Measurements from ENCODE around the gene LPGAT1.

LPGAT1 gene

DNA sequence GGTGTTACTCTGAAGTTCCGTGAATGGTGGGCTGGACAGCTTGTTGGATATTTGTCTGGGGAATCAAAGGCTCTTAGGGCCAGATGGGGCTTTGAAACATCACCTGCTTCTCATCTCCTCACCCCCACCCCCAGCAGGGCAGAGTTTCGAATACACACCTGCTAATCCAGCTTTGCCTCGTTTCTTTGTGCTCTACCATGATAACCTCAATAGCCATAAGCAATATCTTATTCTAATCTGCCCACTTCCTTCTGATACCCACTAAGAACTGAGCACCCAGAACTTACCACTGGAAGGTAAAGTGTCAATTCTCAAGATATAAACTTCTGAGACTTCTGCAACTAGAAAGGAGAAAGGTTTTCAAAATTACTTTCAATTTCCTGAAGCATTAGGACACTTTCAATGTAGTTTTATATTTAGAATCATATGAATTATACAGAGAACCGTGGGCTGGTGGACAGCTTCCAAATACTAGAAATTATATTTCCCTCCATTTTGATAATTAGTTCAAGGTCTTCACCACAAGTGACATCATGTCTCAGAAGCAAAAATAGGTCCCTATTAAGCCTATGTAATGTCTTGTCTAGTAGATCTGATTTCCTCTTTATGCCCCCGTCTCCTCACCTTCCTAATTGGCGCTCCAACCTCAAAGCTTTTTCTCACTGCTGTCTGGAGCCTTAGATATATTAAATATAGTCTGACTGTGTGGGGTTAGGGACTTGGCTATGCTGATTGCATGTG lies 90.7 kb downstream of the LPGAT1 start:
- TF ChIP-seq, protein P1, sequence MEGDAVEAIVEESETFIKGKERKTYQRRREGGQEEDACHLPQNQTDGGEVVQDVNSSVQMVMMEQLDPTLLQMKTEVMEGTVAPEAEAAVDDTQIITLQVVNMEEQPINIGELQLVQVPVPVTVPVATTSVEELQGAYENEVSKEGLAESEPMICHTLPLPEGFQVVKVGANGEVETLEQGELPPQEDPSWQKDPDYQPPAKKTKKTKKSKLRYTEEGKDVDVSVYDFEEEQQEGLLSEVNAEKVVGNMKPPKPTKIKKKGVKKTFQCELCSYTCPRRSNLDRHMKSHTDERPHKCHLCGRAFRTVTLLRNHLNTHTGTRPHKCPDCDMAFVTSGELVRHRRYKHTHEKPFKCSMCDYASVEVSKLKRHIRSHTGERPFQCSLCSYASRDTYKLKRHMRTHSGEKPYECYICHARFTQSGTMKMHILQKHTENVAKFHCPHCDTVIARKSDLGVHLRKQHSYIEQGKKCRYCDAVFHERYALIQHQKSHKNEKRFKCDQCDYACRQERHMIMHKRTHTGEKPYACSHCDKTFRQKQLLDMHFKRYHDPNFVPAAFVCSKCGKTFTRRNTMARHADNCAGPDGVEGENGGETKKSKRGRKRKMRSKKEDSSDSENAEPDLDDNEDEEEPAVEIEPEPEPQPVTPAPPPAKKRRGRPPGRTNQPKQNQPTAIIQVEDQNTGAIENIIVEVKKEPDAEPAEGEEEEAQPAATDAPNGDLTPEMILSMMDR (conservative IDR thresholded peaks at IDR 0.05), result no peak
- TF ChIP-seq ZFX (IDR thresholded peaks at IDR 0.05), result no peak
- H3K27ac ChIP-seq, result no peak overlapping the region

DNA sequence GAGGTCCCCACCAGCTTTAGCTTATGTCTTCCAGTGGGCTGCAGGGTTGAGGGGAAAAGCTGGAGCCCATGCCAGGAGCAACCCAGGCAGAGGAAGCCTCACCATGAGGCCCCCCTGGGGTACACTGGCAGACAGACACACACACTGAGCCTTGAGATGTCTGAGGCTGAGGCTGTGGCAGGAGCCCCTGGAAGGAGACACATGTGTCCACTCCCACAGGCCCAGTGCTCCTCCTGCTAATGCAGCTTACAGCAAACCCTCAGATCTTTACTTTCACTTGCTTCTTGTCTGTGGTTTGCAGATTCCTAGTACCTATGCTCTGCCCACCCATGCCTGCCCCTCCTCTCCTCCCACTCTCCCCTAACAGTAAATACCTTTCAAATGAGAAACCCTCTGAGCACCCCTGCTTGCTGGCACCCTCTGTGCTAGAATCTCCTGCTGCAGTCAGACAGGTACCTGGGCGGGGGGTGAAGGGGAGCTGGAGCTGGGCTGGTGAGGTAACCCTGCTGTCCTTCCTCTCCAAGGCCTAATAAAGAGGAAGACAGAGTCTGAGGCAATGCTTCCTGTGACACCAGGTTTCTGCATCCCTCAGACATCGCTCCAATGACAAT lies 91.8 kb downstream of the LPGAT1 start:
- no peak overlapping the region for H3K27ac ChIP-seq
- TF ChIP-seq, protein P1 (conservative IDR thresholded peaks at IDR 0.05), result no peak
- TF ChIP-seq ZFX (IDR thresholded peaks at IDR 0.05), result no peak

DNA sequence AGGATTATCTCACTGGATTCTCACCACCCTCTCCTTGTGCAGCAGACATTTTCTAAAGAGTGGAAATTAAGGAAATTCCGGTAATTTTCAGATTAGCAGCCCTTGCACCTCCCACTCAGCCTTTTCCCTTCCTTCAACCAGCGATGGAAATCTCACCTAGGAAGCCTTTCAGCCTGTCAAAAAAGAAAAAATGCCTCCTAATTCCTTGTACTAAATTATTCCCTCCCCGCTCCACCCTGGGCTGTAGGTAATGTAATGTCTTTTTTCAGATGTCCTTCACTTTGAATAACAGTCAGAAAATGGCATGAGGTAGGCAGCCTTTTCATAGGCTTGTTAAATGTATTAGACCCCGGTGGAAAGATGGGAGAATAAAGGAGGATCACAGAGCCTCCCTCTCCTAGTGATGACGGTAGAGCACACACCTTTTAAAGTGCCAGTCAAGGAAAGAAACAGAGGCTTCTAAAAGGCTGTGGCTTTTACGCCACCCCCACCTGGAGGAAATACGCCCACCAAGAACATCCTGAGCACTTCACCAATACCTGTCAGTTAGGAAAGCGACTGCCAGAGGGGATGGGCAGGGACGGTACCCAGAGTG lies 92.4 kb downstream of the LPGAT1 start:
- H3K27ac ChIP-seq, result no peak overlapping the region
- TF ChIP-seq ZFX (IDR thresholded peaks at IDR 0.05), result no peak
- TF ChIP-seq, protein P1 (conservative IDR thresholded peaks at IDR 0.05), result no peak

DNA sequence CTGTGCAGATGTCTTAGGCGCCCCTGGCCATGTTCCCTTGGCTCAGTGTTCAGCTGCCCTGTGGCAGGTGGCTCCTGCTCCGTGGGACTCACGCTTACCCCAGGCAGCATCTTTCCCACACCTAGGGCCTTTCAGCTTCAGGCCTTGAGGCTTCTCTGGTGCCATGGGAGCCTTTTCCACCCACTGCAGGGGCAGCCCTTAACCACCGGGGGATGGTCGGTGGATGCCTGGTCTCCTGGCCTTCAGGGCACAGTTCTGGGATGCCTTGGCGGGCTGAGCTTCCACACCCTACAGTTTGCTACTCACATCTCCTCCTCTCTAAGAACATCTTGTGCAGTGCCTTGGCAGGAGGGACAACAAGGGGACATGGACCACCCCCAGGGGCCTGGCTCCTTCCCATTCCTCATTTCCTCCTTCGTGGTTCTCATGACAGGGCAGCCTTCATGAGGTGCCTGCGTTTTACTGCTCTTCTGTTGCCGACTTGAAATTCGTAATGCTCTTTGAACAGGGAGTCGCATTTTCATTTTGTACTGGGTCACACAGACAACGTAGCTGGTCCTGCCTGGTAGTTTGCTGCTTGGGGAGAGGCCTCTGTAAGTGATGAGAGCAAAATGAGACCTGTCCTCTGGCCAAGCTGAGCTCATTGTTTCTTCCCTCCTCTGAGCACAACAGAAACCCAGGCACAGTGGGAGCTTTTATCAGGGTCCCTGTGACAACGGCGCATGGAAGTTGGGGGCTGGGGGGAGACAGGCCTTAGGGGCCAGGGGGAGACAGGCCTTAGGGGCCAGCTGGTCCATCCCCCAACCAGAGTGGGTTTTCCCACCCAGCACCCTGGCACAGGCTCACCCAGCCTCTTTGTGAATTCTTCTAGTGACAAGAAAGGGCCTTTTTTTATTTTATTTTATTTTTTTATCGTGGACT lies 93.2 kb downstream of the LPGAT1 start:
- H3K27ac ChIP-seq, result no peak overlapping the region
- TF ChIP-seq, protein P1 (conservative IDR thresholded peaks at IDR 0.05), result no peak
- no peak for TF ChIP-seq ZFX (IDR thresholded peaks at IDR 0.05)

DNA sequence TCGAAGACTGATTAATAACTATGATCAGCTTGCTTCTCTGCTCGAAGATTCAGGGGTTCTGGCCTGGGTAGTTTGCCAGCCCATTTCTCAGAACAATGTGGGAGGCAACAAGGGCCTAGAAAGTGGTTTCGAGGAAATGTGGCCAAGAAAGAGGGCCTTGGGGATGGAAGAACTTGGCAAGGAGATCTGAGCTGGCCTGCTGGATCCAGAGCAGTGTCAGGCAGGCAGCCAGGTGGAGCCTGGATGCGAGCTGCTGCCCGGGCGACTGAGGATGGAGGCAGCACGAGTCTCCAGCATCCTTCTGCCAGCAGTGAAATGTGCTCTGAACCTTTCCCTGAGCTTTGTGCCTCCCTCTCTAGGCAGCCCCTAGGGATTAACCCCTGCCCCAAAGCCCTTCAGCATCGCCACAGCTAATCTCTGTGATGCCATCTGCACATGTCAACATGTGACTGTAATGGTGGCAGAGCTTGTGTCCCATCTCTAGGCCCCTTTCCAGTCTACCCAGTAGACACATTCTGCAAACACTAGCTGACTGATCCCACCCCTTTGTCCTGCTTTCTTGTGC lies 94.1 kb downstream of the LPGAT1 start:
- TF ChIP-seq, protein P1 (conservative IDR thresholded peaks at IDR 0.05), result no peak
- no peak for TF ChIP-seq ZFX (IDR thresholded peaks at IDR 0.05)
- no peak overlapping the region for H3K27ac ChIP-seq

DNA sequence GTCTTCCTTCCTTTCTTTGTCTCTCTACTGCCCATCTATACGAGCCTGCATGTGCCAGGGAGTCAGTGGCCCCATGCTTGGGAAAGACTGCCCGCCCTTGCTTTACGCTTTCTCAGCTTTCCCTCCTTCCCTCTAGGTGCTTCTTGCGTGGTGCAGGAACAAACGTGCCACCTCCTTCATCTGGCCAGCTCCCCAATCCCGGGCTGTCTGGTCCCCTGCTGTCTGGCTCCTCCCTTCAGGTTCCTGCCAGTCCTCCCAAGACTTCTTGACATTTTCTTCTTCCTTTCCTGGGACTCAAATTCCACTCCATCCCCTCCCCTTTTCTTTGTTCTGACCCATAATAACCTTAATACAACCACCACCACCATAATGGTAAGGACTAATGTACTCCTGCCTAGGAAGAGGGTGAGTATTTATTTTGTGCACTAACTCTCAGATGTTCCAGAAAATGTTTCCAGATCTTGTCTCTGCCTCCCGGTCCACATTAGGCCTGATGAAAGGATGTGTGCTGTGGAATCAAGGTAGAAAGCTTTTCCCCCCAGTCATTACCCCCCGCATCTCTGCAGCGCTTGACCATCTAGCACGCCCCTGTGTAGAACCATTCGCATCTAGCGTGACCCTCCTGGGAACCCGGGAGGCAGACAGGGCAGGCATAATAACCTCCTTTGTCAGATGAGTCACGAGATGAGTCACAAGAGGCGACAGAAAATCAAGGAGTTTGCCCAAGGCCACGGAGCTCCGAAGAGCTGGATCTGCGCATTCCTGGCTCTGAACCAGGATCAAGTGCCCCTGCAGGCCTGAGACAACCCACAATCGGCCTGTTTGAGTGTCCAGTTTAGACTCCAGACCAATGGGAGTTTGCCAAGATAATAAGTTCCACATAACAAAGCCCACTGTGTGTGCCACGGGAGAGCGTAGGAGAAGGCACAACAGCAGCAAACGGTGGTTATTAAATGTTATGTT lies 95.1 kb downstream of the LPGAT1 start:
- TF ChIP-seq, protein P1 (conservative IDR thresholded peaks at IDR 0.05), result no peak
- TF ChIP-seq ZFX (IDR thresholded peaks at IDR 0.05), result no peak
- no peak overlapping the region for H3K27ac ChIP-seq
